NCI-H1105 treated with DMSO at 0.1 percent for 48 hours (cell line): ENCODE data around the gene GNB5.
A peak's percentile ranks its signal among the peaks of the same experiment; 100 is the strongest.
"Not testable (repeated sequence)": the region's sequence is repeated elsewhere in the genome, so short reads cannot be mapped to it uniquely, and the experiment has no call there.

ENCODE experiments used
- DNase-seq: peaks from one replicate; lab custom pipeline; 2025; lab: John Stamatoyannopoulos, UW

Gene GNB5

GRCh38 chr15:52112203-52112750 lies 78.9 kb downstream of the GNB5 start:
- no peak for DNase-seq

DNA sequence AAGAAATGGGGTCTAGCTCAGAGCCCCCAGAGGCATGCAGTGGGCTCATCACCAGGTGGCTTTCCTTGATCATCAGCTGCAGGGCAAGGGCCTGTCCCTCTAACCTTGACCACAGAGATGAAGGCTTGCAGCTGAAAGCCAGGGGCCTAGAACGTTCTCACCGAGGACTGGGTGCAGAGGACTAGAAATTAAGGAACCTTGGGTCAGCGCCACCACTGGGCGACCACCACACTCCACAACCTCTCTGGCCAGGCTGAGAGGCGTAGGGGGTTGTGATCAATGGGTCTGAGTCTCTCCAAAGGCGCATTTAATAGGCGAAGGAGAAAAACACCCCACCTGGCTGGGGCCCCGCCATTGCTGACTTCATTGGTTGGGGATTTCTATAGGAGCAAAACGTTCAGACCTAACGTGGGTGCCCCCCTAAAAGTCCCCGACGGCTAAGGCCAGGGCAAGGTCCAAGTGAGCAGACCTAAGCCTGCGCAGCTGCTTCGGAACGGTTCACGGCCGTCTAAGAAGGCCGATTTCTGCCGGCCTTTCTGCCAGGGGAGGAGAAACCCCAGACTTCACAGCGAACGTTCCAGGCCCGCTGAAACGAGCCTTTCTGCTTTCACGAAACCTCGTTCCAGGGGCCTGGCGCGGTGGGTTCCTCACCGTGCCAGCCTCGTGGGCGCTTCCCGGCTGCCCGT lies 79.5 kb downstream of the GNB5 start:
- DNase-seq = no peak

- DNase-seq = no peak
Measured at GRCh38 chr15:52109559-52110451, 81.4 kb downstream of the GNB5 start.

GRCh38 chr15:52107238-52107637 lies 84.0 kb downstream of the GNB5 start:
- DNase-seq = no peak

- DNase-seq = no peak
Measured at GRCh38 chr15:52106641-52107040, 84.6 kb downstream of the GNB5 start.

DNA sequence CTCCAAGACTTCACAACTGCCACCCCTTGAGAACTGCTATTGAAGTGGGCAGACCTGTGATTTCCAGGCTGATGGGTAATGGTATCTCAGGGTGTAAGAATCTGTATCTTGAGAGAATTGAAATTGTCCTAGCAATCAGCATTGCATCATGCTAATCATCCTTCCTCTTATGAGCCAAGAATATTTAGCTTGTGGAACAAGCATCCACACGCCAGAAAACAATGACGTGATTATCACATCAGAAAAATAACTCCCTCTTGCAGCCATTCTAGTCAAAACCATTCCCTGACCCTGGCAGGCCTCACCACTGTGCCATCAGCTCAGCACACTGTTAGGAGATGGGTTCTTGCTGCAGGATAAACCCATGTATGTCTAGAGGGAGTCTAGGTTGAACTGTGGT lies 85.3 kb downstream of the GNB5 start:
- DNase-seq = no peak

- no peak for DNase-seq
Measured at GRCh38 chr15:52104532-52105004, 86.6 kb downstream of the GNB5 start.

GRCh38 chr15:52103217-52104207 lies 87.7 kb downstream of the GNB5 start:
- no peak for DNase-seq

- DNase-seq = no peak
Measured at GRCh38 chr15:52102463-52102862, 88.7 kb downstream of the GNB5 start.

- no peak for DNase-seq
Measured at GRCh38 chr15:52101542-52102323, 89.5 kb downstream of the GNB5 start.

GRCh38 chr15:52100807-52101442 lies 90.3 kb downstream of the GNB5 start:
- DNase-seq = no peak

DNA sequence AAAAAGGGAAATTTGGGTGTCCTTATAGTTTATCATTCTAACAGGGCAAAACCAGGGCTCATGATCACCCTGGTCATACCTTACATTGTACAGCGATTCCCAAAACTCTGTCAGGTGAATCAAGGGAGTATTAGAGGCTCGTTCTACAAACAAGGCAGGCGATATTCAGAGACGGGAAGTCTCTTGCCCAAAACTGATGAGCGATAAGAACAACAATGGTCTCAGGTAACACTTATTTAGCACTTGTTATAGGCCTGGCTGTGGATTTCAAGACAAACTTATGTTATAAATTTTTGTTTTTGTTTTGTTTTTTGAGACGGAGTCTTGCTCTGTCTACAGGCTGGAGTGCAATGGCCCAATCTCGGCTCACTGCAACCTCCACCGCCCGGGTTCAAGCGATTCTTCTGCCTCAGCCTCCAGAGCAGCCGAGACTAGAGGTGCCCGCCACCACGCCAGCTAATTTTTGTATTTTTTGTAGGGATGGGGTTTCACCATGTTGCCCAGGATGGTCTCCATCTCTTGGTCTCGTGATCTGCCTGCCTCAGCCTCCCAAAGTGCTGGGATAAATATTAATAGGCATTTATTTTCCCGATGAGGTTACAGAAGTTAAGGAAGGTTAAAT lies 91.4 kb downstream of the GNB5 start:
- no peak for DNase-seq

DNA sequence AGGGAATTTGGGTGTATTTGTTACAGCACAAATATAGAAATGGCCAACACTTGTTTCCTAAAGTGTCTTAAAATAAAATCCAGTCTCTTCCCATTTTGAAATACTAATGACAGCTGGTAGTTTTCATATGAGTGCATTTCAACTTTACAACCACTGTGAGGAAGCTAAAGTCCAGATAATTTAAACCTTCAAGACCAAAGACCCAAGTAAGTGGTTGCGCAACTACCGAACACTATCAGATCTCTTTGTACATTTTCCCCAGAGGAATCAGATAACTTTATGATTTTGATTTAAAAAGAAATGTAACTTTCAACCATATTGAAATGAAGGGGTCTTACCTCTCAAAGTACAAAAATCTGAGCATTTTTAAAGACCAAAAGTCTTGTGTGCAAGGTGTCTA lies 92.9 kb downstream of the GNB5 start:
- no peak for DNase-seq

DNA sequence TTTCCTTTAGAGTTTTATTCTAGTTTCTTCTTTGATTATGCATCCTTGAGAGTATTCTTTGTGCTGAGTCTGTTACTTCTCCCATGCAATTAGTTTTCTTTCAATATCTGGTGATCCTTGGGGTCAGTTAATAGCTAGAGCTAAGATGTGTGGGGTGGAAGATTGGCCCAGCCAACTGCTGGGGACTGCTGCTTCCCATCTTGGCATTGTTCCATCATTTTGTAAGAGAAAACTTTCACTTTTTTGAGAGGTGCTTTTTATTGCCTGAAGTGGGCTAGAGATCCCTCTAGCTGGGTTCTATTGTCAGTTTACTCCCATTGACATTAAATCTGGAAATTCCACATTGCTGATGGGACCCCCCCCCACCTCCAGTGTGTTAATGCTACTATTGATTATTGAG lies 94.0 kb downstream of the GNB5 start:
- peak; percentile 5 for DNase-seq

DNA sequence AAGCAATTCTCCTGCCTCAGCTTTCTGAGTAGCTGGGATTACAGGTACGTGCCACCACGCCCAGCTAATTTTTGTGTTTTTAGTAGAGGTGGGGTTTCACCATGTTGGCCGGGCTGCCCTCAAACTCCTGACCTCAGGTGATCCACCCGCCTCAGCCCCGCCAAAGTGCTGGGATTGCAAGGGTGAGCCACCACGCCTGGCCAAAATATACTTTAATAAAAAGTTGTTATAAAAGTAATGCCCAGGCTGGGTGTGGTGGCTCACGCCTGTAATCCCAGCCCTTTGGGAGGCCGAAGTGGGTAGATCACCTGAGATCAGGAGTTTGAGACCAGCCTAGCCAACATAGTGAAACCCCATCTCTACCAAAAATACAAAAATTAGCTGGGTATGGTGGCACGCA lies 94.7 kb downstream of the GNB5 start:
- DNase-seq = not testable (repeated sequence)

DNA sequence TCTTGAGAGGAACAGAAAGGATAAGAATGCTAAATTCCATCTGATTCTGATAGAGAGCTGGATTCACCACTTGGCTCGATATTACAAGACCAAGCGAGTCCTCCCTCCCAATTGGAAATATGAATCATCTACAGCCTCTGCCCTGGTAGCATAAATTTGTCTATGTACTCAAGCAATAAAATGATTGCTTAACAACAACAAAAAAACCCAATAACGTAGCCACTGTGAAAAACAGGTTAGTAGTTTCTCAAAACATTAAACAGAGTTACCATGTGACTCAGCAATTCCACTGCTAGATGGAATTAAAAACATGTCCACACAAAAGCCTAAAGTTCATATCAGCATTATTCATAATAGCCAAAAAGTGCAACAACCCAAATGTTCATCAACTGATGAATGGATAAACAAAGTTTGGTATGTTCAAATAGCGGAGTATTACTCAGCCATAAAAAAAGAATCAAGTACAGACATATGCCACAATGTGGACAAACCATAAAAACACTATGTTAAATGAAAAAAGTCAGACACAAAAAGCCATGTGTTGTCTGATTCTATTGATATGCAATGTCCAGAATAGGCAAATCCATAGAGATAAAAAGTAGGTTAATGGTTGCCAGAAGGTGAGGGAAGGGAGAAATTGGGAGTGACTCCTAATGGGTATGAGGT lies 95.5 kb downstream of the GNB5 start:
- DNase-seq = no peak

- DNase-seq = no peak
Measured at GRCh38 chr15:52094811-52095584, 96.2 kb downstream of the GNB5 start.
